HL-60 (cell line): ENCODE results near the gene FAU.

ENCODE experiments used
- DNase-seq, 2 experiments: peaks; one replicate each; pipeline ENCODE4 v3.0.0-alpha.2; 2010 to 2020; ENCODE audit warnings: low read depth in 1 of 2, low spot score in 1 of 2
- H3K27ac ChIP-seq: fragments of 250-450 bp; sonication (Bioruptor Pico); replicated peaks from 2 replicates; pipeline ENCODE4 v1.5.1; 2020; ENCODE audit warnings: mild to moderate bottlenecking, moderate library complexity
- H3K27me3 ChIP-seq: fragments of 250-450 bp; sonication (Bioruptor Pico); 2 replicates; pipeline ENCODE4 v1.5.1; 2021; ENCODE audit warnings: mild to moderate bottlenecking, moderate library complexity; ENCODE audit not compliant: insufficient read depth, poor library complexity, severe bottlenecking
- H3K4me3 ChIP-seq: replicated peaks from 2 replicates; pipeline ENCODE4 v1.5.1; 2011; ENCODE audit warnings: mild to moderate bottlenecking, control low read depth, low read length; ENCODE audit not compliant: insufficient read depth
- CTCF ChIP-seq: IDR thresholded peaks from one replicate; pipeline ENCODE4 v1.5.1; 2011; ENCODE audit warnings: low read length, control low read depth, inconsistent platforms; ENCODE audit not compliant: insufficient read depth
- GABPA ChIP-seq: IDR thresholded peaks from 2 replicates; pipeline ENCODE4 v1.6.1; 2012; ENCODE audit warnings: low read depth
- POLR2AphosphoS5 ChIP-seq: IDR thresholded peaks from 2 replicates; pipeline ENCODE4 v1.6.1; 2012; ENCODE audit warnings: low read depth
- REST ChIP-seq: IDR thresholded peaks from 2 replicates; pipeline ENCODE4 v1.6.1; 2012; ENCODE audit warnings: low read depth; ENCODE audit not compliant: insufficient replicate concordance
- SPI1 ChIP-seq: IDR thresholded peaks from 2 replicates; pipeline ENCODE4 v1.6.1; 2012; ENCODE audit warnings: low read depth, mild to moderate bottlenecking, borderline replicate concordance

The FAU gene

GRCh38 chr11:65090628-65091027, 31.3 kb downstream of the FAU start:
- H3K27ac ChIP-seq, result no peak overlapping the region
- H3K4me3 ChIP-seq, result no peak overlapping the region
- no peak for DNase-seq
- TF ChIP-seq REST, result no peak
- TF ChIP-seq POLR2AphosphoS5, result no peak
- TF ChIP-seq GABPA, result no peak
- TF ChIP-seq SPI1, result no peak
- TF ChIP-seq CTCF, result no peak
- H3K27me3 ChIP-seq, result no peaks in the 10 kb centered on the region

GRCh38 chr11:65089621-65090020, 32.3 kb downstream of the FAU start:
- Histone ChIP-seq H3K4me3 (no peak overlapping the region), H3K27ac (no peak overlapping the region), H3K27me3 (no peaks in the 10 kb centered on the region)
- TF ChIP-seq POLR2AphosphoS5, result no peak
- TF ChIP-seq SPI1, result no peak
- no peak for TF ChIP-seq GABPA
- TF ChIP-seq CTCF, result no peak
- no peak for TF ChIP-seq REST
- no peak for DNase-seq

GRCh38 chr11:65087827-65088226, 34.1 kb downstream of the FAU start:
- Histone ChIP-seq H3K4me3 (no peak overlapping the region), H3K27ac (no peak overlapping the region), H3K27me3 (no peaks in the 10 kb centered on the region)
- TF ChIP-seq REST (no peak), CTCF (no peak)
- no peak for DNase-seq
